DMS 273 treated with DMSO at 0.1 percent for 48 hours (cell line): Measurements from ENCODE around the gene MOCOS.

ENCODE experiments used
- DNase-seq: peaks from one replicate; lab custom pipeline; 2025; lab: John Stamatoyannopoulos, UW

The MOCOS gene

GRCh38 chr18:36177913-36178312, 9.4 kb upstream of the MOCOS start:
- DNase-seq = no peak

- no peak for DNase-seq
Observed at GRCh38 chr18:36179562-36180355, 7.5 kb upstream of the MOCOS start.

GRCh38 chr18:36181441-36181840, 5.9 kb upstream of the MOCOS start:
- DNase-seq = no peak

DNA sequence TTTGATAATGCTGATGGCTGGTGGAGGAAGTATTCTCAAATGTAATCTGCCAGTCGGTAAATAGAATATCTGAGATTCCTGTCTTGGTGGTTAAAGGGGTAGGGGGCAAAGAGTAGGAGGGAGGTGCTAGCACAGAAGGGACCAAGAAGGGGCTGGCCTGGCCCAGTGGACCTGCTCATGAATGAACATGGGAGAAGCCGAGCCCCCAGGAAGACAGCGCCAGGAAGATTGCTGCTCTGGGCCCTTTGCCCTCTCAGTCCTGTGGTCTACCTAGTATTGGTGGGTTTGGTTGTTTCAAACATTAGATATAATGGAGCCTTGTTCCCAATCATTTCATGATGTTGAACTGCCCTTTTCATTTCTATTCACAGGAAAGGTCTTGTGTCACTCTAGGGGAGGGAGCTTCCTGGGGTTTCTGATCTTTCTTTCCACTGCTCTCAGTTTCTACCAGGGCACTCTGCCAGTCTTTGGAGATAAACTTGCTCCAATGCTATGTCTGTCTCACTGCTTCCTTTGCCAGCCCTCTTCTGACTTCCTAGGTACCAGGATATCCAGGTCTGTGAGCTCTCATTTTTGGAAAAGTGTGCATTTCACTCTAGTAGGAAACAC, 5.3 kb upstream of the MOCOS start:
- no peak for DNase-seq

- DNase-seq = no peak
Observed at GRCh38 chr18:36183033-36183432, 4.3 kb upstream of the MOCOS start.

- no peak for DNase-seq
Observed at GRCh38 chr18:36183987-36184386, 3.3 kb upstream of the MOCOS start.

DNA sequence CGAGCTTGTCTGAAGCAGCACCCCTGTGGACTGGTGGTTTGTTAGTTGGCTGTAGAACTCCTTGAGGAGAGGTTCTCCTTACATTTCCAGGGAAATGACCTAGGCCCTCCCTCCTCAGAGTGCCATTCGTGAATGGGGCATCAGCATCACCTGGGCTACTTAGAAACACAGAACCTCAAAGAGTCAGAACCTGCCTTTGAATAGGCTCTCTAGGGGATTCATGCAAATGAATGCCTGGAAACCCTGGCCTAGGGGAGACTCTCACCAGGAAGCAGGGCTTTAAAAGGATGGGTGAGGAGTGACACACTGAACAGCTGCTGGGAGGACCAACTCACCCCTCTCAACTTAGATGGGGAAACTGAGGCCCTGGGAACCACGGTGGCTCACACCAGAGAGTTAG, 2.1 kb upstream of the MOCOS start:
- no peak for DNase-seq

DNA sequence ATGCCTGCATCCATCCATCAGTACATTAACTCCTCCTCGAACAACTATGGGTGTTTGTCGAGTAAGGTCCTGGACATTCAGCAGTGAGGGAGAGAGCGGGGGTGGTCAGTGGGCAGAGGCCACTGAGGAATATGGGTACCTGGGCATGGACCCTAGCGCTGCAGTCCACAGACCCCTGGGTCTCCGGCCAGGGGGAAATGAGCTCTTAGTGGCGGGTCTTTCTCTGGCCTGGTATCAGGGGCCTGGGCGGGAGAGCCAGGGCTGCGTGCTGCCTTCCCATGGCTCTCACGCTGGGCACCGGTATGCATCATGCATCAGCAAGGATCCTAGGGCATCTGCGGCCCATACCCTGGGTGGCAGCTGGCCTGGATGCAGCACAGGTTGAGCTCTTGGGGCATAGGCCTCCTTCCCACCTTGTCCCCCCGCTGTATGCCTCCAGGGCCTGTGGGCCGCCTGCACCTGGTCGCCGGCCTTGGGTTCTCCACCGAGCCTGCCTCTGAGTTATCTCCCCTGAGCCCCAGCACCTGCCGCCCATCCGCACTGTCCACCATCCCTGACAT, 1.3 kb upstream of the MOCOS start:
- DNase-seq = no peak

GRCh38 chr18:36186461-36187192, 670 bp upstream of the MOCOS start:
- DNase-seq = no peak

DNA sequence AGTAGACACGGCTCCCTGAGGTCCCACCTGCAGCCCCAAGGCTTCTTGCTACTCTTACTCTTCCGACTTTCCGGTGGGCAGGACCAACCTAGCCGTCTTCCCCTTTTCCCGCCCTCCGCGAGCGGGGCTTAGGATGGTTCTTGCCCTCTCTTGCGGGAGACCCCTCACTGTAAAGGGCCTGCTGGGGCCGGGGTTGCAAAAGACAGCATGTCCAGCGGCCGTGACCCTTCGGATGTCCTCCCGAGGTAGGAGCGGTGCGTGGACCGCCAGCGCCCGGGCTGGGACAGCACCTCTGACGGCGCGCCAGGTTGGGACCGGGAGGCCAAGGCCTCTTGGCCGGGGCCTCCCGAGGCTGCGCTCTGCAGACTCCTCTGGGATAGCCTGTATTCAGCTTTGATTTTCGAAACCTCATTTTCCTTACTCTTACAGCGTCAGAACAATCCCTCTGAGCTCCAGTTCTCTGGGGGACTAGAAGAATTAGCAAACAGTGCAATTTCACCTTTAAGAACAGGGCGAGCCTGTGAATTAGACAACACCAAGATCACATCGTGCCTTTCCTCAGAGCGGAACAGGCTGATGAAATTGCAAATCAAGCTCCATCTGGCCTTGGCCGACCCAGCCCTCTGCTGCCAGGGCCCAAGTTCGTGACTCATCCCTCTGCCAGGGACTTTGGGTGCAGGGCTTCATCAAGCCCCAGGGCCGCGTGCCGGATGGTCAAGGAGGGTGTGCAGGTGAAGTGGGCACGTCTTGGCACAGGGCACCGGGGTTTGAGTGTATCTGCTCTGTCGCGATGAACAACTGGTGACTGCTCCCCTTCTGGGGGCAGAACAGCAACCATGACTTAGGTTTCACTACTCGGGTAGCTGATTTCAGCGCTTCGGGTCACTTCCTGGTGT, 777 bp downstream of the MOCOS start:
- DNase-seq = peak; percentile 67

DNA sequence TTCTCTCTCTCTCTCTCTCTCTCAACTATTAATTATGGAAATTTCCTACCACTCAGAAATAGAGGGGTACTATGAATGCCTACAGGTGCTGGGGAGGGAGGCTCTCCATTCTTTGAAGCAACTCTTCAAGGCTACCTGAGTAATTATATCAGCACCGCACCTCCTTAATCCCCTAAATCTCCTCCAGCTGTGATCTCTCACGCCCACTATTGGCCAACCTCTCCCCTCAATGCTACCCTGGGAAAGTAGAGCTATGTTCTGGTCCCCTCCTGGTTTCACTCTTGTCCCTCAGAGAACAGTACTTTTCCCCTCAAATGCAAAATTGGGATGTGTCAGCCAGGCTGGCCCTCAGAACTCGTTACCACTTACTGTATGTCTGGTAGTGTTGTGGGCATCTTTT, 1.6 kb downstream of the MOCOS start:
- no peak for DNase-seq

- DNase-seq = no peak
Observed at GRCh38 chr18:36189486-36189885, 2.2 kb downstream of the MOCOS start.

DNA sequence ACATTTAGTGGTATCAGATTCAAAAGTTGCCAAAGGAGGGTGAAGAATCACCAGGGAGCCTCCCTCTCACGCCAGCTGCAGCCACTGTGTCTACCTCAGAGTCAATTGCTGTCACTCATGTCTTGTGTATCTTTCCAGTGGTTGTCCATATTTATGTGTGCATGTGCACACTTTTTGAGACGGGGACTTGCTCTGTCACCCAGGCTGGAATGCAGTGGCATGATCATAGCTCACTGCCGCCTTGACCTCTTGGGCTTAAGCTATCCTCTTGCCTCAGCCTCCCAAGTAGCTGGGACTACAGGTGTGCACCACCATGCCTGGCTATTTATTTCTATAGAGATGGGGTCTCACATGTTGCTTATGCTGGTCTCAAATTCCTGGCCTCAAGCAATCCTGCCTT, 4.0 kb downstream of the MOCOS start:
- no peak for DNase-seq

DNA sequence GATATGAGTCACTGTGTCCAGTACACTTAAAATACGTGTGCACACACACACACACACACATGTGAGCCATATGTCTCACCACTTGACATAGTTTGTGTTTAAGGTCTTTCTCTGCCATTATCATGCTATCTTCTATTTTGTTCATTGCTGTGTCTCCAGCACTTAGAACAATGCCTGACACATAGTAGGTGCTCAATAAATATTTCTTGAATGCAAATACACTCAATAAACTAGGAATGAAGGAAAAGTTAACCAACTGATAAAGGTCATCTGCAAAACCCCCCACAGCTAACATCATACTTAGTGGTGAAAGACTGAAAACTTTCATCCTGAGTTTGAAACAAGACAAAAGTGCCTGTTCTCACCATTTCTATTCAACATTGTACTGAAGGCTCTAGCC, 4.4 kb downstream of the MOCOS start:
- DNase-seq = no peak

GRCh38 chr18:36194600-36195315, 7.5 kb downstream of the MOCOS start:
- DNase-seq = no peak

DNA sequence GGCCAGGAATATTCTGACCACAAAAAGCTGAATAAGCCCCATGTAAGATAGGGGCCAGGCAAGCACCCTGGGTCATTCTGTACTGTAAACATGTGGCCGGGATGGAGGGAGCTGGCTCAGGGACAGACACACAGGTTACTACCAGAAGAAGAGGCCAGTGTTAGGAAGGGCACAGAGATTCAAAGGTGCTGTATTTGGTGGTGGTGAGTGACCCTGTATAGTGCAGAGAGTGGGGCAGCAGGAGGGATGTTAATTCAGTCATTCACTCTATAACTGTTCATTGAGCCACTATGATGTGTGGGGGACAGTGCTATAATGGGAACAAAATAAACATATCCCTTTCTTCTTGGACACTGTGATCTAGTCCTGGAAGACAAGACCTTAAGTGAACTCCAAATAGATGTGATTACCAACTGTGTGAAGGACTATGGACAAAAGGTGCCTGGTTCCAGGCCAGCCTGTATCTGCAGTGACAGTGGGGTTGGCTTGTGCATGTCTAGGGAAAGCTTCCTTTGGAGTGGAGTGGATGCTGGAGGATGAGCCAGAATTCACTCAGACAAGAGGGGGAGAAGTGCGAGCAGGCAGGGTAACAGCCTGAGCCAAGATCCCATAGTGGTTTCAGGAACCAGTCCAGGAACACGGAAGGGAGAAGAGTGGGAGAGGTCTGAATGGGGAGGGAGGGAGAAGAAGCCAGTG, 8.3 kb downstream of the MOCOS start:
- DNase-seq = no peak

DNA sequence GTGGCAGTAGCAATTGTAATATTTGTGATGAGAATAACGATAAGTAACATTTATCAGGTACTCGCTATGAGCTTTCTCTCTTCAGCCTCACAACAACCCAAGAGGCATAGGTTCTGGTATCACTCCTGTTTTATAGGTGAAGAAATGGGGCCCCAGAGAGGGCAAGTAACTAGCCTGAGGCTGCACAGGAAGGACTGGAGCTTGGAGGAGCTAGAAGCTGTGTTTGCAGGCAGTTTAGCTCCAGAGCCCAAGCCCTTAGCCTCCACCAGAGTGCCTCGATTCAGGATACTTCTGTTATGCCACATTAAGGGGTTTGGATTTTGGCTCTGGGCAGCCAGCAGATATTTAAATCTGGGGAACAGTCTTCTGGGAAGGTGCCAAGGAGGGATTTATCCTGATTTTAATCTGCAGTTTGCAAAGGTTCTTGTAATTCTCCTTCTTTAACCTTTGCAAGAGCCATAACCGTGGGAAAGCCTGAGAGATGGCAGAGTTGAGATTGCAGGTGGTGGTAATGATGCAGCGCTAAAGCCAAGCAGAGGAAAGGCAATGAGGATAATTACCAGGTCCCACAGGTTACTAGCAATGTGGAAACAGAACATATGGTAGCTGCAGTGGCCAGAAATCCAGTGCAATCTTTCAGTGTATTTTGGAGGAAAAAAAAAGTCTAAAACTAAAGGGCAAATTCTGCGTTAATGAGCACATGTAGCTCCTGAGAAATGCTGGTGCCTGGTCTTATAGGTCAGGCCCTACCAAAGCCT, 9.1 kb downstream of the MOCOS start:
- DNase-seq = peak; percentile 24

DNA sequence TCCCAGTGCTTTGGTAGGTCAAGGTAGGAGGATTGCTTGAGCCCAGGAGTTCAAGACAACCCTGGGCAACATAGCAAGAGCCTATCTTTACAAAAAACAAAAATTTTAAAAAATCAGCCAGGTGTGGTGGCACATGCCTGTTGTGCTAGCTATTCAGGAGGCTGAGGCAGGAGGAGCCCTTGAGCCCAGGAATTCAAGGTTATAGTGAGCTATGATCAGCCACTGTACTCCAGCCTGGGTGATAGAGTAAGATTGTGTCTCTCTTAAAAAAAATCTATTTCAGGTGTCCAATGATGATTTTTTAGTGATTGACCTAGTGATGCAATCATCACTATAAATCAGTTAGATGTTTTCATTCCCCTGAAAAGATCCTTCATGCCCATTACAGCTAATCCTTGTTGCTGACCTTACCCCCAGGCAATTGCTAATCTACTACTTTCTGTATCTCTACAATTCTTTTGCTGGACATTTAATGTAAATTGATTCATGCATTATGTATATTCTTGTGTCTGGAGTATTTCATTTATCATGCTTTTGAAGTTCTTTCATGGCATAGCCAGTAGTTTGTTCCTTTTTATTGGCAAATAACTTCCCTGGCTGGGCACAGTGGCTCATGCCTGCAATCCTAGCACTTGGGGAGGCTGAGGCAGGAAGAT, 10.3 kb downstream of the MOCOS start:
- no peak for DNase-seq

DNA sequence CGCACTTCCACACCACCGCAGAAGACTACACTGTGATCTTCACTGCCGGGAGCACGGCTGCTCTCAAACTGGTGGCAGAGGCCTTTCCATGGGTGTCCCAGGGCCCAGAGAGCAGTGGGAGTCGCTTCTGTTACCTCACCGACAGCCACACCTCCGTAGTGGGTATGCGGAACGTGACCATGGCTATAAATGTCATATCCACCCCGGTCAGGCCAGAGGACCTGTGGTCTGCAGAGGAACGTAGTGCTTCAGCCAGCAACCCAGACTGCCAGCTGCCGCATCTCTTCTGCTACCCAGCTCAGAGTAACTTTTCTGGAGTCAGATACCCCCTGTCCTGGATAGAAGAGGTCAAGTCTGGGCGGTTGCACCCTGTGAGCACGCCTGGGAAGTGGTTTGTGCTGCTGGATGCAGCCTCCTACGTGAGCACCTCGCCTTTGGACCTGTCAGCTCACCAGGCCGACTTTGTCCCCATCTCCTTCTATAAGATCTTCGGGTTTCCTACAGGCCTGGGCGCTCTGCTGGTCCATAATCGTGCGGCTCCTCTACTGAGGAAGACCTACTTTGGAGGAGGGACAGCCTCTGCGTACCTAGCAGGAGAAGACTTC, 12.5 kb downstream of the MOCOS start:
- no peak for DNase-seq
